ENCODE measurements around the gene GTF2A2.
"Not testable (repeated sequence)": the region's sequence is repeated elsewhere in the genome, so short reads cannot be mapped to it uniquely, and the experiment has no call there.

GRCh38 chr15:59637507-59637906 is 19.8 kb downstream of the GTF2A2 start:
- not testable (repeated sequence) for TF ChIP-seq CTCF (optimal IDR thresholded peaks at IDR 0.05 in 1 of 3, IDR thresholded peaks at IDR 0.05 in 1 of 3, conservative IDR thresholded peaks at IDR 0.05 in 1 of 3; ENCODE audit: extremely low read depth in 1 of 3, insufficient read depth in 2 of 3, low read length in 3 of 3); EZH2 (IDR thresholded peaks at IDR 0.05; ENCODE audit: low read length)

Measured in keratinocyte (primary cell).